Mesothelial cell of epicardium (in vitro differentiated cells): Measurements from ENCODE around the gene GALNT10. TPM values are rescaled to one million over a fixed set of nuclear protein-coding genes. Genes with fewer than 3 reads are reported as not detected.
A peak's percentile ranks its signal among the peaks of the same experiment; 100 is the strongest.

Experiments used
- DNase-seq, 2 experiments: peaks; one replicate each; pipeline ENCODE4 v3.0.0; 2021; ENCODE audit warnings: low spot score in 2 of 2; ENCODE audit not compliant: unreplicated experiment in 2 of 2
- H3K27ac Mint-ChIP-seq: 2 replicates; pipeline ENCODE4 v1.8.0; 2021; ENCODE audit warnings: mixed read lengths
- H3K27me3 Mint-ChIP-seq: 2 replicates; pipeline ENCODE4 v1.8.0; 2021; ENCODE audit warnings: low read depth, mixed read lengths
- H3K36me3 Mint-ChIP-seq: 2 replicates; pipeline ENCODE4 v1.8.0; 2021; ENCODE audit warnings: mixed read lengths
- H3K4me1 Mint-ChIP-seq: 2 replicates; pipeline ENCODE4 v1.8.0; 2021; ENCODE audit warnings: mixed read lengths
- H3K4me3 Mint-ChIP-seq: 2 replicates; pipeline ENCODE4 v1.8.0; 2021; ENCODE audit warnings: mild to moderate bottlenecking, moderate library complexity, mixed read lengths
- H3K9me3 Mint-ChIP-seq: 2 replicates; pipeline ENCODE4 v1.8.0; 2021; ENCODE audit warnings: mixed read lengths
- total RNA-seq: library from RNA; stranded (reverse); gene quantifications from 3 replicates; pipeline ENCODE4 v1.2.1, GENCODE V29; 2021
- TF ChIP-seq, protein P1 (sequence below): fragments of 200-600 bp; sonication (generic); IDR thresholded peaks from one replicate; pipeline ENCODE4 v1.5.0; 2021; ENCODE audit warnings: antibody characterized with exemption; ENCODE audit not compliant: unreplicated experiment

The GALNT10 gene
- total RNA-seq, 1 donor from 2014 or later = 13.9 TPM

GRCh38 chr5:154181161-154181560 lies 9.4 kb upstream of the GALNT10 start:
- TF ChIP-seq, protein P1, sequence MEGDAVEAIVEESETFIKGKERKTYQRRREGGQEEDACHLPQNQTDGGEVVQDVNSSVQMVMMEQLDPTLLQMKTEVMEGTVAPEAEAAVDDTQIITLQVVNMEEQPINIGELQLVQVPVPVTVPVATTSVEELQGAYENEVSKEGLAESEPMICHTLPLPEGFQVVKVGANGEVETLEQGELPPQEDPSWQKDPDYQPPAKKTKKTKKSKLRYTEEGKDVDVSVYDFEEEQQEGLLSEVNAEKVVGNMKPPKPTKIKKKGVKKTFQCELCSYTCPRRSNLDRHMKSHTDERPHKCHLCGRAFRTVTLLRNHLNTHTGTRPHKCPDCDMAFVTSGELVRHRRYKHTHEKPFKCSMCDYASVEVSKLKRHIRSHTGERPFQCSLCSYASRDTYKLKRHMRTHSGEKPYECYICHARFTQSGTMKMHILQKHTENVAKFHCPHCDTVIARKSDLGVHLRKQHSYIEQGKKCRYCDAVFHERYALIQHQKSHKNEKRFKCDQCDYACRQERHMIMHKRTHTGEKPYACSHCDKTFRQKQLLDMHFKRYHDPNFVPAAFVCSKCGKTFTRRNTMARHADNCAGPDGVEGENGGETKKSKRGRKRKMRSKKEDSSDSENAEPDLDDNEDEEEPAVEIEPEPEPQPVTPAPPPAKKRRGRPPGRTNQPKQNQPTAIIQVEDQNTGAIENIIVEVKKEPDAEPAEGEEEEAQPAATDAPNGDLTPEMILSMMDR = no peak
- H3K9me3 Mint-ChIP-seq = no peaks in the 10 kb centered on the region
- no peaks in the 10 kb centered on the region for H3K36me3 Mint-ChIP-seq
- no peak overlapping the region for H3K27ac Mint-ChIP-seq
- H3K4me1 Mint-ChIP-seq = peaks cover 7% of the 10 kb centered on the region
- peaks cover 58% of the 10 kb centered on the region for H3K27me3 Mint-ChIP-seq
- H3K4me3 Mint-ChIP-seq = no peak overlapping the region
- no peak for DNase-seq

- Mint-ChIP-seq H3K9me3 (no peaks in the 10 kb centered on the region), H3K27me3 (peaks cover 71% of the 10 kb centered on the region), H3K36me3 (no peaks in the 10 kb centered on the region), H3K27ac (no peak overlapping the region), H3K4me1 (peaks cover 34% of the 10 kb centered on the region), H3K4me3 (peak overlapping the region; percentile 78)
- DNase-seq = peak in 1 of 2 experiments; percentile 41
- TF ChIP-seq, protein P1 = no peak
Measured at GRCh38 chr5:154189256-154189818, 1.2 kb upstream of the GALNT10 start.

DNA sequence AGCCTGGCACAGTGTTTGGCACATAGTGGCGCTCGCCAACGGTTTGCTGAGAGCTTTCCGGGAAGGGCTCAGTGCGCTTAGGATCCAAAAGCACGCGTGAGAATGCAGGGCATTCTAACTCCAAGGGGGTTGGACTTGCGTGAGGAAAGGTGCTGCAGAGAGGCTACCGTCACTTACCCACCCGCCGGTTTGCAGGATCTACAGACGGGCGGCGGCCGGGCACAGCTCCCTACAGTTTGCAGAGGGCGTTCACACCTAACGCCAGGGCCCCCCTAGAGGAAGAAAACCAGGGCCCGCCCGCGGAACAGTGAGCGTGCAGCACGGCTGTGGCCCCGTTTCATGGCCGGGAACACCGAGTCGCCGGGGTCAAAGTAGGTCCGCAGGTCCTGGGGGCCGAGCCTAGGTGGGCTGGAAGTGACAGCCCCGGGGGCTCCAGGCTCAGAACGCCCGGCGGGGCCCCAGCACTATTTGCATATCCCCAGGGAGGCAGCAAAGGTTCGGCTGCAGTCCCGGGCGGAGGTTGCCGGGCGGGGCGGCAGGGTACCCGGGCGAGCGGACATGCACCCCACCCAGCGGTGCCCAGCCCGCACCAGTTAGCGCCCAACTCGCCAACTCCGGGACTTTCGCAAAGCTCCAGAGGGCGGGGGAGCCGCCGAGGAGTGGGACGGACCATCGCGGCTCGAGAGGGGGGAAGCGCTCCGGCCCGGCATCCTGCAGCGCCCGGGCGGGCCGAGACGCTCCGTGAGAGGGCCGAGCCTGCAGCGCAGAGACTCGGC lies 526 bp upstream of the GALNT10 start:
- H3K4me1 Mint-ChIP-seq = peaks cover 41% of the 10 kb centered on the region
- H3K27me3 Mint-ChIP-seq = peaks cover 70% of the 10 kb centered on the region
- no peak overlapping the region for H3K27ac Mint-ChIP-seq
- peak overlapping the region; percentile 78 for H3K4me3 Mint-ChIP-seq
- TF ChIP-seq, protein P1 = no peak
- DNase-seq = peak; percentile 58 to 78
- H3K9me3 Mint-ChIP-seq = no peaks in the 10 kb centered on the region
- no peaks in the 10 kb centered on the region for H3K36me3 Mint-ChIP-seq

GRCh38 chr5:154191467-154192261 lies 1.1 kb downstream of the GALNT10 start:
- TF ChIP-seq, protein P1 = no peak
- peaks cover 44% of the 10 kb centered on the region for H3K4me1 Mint-ChIP-seq
- H3K27me3 Mint-ChIP-seq = peaks cover 69% of the 10 kb centered on the region
- peak overlapping the region; percentile 84 for H3K4me3 Mint-ChIP-seq
- no peaks in the 10 kb centered on the region for H3K9me3 Mint-ChIP-seq
- DNase-seq = no peak
- no peaks in the 10 kb centered on the region for H3K36me3 Mint-ChIP-seq
- H3K27ac Mint-ChIP-seq = no peak overlapping the region

DNA sequence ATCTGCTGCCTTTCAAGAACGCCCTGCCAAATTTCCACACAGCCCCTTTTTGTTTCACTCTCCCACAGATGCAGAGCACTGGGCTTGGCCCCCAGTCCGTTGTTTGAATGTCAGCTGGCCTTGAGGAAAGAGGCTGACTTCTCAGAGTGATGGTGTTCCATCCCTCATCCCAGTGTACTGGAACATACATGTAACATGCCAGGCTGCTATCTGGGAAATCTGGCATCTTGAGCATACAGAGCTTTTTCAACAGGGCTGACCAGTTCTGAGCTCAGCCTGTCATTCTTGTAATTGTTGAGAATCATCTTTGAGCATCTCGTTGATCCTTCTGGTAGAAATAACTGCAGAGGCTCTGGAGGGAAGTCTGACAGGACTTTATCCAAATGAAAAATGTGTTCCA lies 2.8 kb downstream of the GALNT10 start:
- H3K27ac Mint-ChIP-seq = no peak overlapping the region
- H3K4me1 Mint-ChIP-seq = peaks cover 50% of the 10 kb centered on the region
- H3K9me3 Mint-ChIP-seq = no peaks in the 10 kb centered on the region
- TF ChIP-seq, protein P1 = no peak
- no peak for DNase-seq
- peaks cover 62% of the 10 kb centered on the region for H3K27me3 Mint-ChIP-seq
- H3K4me3 Mint-ChIP-seq = no peak overlapping the region
- no peaks in the 10 kb centered on the region for H3K36me3 Mint-ChIP-seq
